Measurements from ENCODE around the gene TFCP2.

DNA sequence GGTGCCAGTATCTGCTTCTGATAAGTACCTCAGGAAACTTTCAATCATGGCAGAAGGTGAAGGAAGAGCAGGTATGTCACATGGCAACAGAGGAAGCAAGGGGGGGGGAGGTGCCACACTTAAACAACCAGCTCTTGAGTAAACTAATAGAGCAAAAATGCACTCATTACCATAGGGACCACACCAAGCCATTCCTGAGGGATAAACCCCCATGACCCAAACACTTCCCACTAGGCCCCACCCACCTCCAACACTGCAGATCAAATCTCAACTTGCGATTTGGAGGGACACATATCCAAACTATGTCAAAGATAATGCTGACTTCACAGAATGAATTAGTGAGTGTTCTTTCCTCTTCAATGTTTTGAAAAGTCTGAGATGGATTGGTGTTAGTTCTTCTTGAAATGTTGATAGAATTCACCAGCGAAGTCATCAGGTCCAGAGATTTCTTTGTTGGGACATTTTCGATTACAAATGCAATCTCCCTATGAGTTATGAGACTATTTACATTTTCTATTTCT lies 16.6 kb downstream of the TFCP2 start:
- TF ChIP-seq EZH2 (IDR thresholded peaks at IDR 0.05; ENCODE audit: low read length) (no peak), CTCF (optimal IDR thresholded peaks at IDR 0.05 in 1 of 3, IDR thresholded peaks at IDR 0.05 in 1 of 3, conservative IDR thresholded peaks at IDR 0.05 in 1 of 3; ENCODE audit: extremely low read depth in 1 of 3, insufficient read depth in 2 of 3, low read length in 3 of 3) (no peak)
